GM12801 (cell line): ENCODE measurements around the gene PDK1.

Experiments used
- TF ChIP-seq, protein P1 (sequence below): IDR thresholded peaks from one replicate; pipeline ENCODE4 v1.5.1; 2011; ENCODE audit warnings: control low read depth; ENCODE audit not compliant: insufficient read length; ENCODE audit errors: extremely low read depth

The PDK1 gene

DNA sequence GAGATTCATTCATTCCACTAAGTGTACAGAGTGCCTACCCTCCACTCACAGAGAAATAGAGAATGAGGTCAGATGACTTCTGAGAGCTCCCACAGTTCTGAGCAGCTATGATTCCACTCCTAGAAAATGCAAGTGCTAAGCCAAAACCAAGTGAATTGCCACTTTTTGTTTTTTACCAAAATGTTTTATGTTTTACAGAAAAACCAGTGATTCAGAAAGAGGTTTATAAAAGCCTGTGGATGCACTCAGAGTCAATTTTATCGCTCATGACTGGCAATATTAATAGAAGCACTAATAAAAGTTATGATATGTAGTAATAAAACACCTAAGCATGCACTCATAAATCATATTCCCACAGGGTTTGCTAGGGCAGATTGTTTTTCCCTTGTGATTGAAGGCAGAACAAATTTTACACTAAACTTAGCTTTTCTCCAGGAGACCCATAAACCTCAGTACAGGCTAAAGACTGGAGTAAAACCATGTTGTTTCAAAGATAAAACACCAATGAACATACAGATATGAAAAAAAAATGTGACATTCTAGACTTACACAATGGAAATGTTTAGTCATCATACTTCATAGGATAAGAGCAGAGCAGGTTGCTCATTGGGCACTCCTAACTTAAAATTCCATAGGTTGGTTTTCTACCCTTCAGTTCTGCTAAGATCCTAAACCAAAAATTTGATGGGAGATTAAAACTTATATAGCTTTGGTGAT, 67.5 kb downstream of the PDK1 start:
- TF ChIP-seq, protein P1, sequence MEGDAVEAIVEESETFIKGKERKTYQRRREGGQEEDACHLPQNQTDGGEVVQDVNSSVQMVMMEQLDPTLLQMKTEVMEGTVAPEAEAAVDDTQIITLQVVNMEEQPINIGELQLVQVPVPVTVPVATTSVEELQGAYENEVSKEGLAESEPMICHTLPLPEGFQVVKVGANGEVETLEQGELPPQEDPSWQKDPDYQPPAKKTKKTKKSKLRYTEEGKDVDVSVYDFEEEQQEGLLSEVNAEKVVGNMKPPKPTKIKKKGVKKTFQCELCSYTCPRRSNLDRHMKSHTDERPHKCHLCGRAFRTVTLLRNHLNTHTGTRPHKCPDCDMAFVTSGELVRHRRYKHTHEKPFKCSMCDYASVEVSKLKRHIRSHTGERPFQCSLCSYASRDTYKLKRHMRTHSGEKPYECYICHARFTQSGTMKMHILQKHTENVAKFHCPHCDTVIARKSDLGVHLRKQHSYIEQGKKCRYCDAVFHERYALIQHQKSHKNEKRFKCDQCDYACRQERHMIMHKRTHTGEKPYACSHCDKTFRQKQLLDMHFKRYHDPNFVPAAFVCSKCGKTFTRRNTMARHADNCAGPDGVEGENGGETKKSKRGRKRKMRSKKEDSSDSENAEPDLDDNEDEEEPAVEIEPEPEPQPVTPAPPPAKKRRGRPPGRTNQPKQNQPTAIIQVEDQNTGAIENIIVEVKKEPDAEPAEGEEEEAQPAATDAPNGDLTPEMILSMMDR: no peak

DNA sequence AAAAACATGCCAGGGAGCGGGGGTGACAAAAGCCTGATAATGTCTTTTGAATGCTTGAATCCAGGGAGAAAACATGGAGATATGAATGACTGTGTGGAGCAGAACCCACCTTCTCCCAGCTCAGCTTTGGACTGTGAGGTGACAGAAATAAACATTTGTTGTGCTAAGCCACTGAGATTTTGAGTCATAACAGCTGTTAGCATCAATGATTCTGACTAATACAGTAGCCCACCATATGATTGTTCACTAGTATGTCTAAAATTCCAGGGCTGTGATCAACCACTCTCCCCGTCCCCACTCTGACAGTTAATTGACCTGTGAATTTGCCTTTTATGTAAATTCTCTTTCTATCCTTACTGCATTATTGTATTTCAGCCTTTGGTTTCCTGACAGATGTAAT, 69.1 kb downstream of the PDK1 start:
- TF ChIP-seq, protein P1: no peak

DNA sequence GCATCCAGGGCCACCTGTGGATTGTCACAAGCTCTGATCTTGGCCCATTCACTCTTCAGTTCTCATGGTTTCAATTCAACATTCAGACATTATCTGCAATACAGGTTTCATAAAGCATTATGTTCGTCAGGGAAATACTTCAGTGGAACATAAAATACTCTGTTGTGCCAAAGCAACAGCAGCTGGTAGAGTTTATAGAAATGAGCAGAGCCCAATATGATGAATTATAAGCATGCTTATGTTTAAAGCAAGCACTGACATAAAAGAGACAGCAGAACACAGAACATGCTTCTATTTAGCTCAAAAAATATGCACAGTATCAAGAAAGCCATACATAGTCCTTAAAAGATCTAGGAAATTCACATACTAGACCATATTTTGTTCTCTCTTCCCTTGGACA, 71.3 kb downstream of the PDK1 start:
- TF ChIP-seq, protein P1: no peak

DNA sequence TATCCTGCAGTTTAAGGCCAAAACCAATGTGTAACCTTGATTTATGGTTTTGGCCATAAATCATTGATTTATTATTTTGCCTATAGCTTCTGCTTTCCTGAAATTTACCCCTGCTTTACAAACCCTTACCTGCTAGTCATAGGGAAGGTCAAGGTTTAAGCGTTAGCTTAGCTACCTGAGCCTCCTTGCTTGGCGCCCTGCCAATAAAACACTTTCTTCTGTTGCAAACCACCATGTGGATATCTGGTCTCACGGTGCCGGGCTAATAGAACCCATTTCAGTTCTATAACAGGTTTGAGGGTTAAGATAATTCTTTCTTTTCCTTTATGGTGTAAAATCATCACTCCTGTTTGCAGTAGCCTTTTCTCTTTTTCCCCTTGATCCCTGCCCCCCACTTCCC, 72.2 kb downstream of the PDK1 start:
- TF ChIP-seq, protein P1: no peak

DNA sequence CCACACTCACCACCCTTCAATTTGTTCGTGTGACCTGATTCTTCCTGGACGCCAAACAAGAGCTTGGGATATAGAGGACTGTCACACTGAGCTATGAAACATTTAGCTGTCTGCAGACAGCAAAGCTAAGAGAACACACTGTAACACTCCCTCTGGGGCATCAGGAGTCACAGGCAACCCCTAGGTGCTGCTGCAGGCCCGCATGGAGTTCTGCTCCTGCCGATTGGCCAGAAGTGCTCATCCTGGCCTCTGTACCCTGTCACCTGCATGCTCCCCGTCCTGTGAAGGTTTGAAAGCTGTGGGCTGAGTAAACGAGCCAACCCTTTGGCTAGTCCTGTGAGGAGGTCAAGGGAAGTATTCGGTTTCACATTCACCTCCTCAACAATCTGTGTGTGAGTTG, 73.7 kb downstream of the PDK1 start:
- TF ChIP-seq, protein P1: no peak

DNA sequence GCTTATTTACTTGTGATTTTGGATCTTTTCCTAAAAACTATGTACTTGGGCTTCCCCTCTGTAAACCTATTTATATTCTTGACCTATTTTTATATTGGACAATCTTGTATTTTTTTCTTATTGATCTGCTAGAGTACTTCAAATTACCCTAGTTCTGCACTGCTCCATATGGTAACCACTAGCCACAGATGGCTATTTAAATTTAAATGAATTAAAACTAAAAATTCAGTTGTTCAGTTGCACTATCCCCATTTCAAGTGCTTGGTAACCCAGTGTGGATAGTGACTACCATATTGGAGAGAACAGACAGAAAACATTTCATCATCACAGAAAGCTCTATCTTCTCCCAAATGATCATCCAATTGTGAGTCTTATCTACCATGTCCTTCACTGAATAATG, 74.3 kb downstream of the PDK1 start:
- TF ChIP-seq, protein P1: no peak

DNA sequence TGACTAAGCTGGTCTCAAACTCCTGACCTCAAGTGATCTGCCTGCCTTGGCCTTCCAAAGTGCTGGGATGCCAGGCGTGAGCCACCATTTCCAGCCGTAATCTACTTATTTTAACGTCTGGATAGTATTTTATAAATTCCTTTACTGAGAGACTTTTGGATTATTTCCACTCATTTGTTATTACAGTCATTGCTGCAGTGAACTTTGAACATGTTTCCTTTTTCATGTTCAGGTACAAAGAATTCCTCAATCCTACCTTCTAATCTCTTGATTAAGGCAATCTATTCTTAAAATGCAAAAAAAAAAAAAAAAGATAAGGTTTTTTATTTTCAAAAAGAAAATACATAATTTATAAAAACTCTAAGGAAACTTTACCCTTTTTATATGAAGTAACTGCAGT, 78.6 kb downstream of the PDK1 start:
- TF ChIP-seq, protein P1: no peak
